COLO668 (cell line): ENCODE measurements around the gene PDHB.
A peak's percentile ranks its signal among the peaks of the same experiment; 100 is the strongest.
"Not testable (repeated sequence)": the region's sequence is repeated elsewhere in the genome, so short reads cannot be mapped to it uniquely, and the experiment has no call there.

Experiments used
- DNase-seq: peaks from one replicate; lab custom pipeline; 2025; ENCODE audit not compliant: unreplicated experiment; lab: John Stamatoyannopoulos, UW

PDHB gene

DNA sequence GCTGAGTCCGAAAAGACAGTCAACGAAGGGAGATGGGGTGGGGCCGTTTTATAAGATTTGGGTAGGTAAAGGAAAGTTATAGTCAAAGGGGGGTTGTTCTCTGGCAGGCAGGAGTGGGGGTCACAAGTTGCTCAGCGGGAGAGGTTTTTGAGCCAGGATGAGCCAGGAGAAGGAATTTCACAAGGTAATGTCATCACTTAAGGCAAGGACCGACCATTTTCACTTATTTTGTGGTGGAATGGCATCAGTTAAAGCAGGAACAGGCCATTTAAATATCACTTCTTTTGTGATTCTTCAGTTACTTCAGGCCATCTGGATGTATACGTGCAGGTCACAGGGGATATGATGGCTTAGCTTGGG lies 7.3 kb upstream of the PDHB start:
- not testable (repeated sequence) for DNase-seq

DNA sequence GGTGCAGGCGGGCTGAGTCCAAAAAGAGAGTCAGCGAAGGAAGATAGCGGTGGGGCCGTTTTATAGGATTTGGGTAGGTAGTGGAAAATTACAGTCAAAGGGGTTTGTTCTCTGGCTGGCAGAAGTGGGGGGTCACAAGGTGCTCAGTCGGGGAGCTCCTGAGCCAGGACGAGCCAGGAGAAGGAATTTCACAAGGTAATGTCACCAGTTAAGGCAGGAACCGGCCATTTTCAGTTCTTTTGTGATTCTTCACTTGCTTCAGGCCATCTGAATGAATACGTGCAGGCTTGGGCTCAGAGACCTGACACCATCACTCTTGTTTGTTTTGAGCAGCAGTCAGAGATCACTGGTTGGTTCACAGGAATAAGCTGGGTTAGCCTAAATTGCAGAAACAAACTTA lies 3.6 kb upstream of the PDHB start:
- not testable (repeated sequence) for DNase-seq

DNA sequence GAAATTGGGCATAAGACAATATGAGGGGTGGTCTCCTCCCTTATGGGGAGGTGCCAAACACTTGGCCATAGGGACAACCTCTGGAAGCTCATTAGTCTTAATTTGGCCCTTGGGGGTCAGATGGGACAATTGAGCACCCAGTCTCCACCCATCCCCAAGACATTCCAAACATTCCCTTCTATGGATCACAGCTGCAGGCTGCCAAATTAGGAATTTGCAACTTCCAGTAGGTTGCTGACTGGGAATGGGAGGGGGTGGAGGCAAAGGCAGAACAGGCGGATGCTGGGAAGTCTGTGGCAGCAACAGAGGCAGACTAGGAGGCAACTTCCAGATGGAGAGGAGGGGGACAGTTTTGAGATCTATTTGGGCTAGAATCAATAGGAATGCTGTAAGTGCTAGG lies 1.4 kb upstream of the PDHB start:
- no peak for DNase-seq

DNA sequence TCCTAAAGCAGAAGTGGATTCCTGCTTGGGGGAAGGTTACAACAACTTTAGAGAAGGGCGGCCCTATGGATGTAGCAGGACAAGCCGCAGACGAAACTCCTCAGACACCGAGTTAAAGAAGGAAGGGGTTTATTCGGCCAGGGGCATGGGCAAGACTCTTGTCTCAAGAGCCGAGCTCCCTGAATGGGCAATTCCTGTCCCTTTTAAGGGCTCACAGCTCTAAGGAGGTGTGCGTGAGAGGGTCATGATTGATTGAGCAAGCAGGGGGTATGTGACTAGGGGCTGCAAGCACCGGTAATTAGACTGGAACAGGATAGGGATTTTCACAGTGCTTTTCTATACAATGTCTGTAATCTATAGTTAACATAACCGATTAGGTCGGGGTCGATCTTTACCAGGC lies 879 bp upstream of the PDHB start:
- no peak for DNase-seq

DNA sequence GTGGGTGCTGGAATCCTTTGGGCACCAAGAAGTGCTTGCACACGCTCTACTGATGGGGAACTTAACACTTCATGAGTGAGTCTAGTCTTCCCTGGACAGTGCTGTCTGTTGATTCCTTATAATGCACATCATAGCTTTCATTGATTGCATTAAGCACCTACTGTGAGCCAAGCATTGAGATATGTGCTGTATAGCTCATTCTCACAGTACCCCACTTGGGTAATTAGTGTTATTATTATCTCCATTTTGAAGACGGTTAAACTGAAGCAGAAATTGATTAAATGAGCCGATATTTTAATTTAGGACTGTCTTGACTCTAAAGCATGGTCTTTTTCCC lies 504 bp upstream of the PDHB start:
- no peak for DNase-seq

DNA sequence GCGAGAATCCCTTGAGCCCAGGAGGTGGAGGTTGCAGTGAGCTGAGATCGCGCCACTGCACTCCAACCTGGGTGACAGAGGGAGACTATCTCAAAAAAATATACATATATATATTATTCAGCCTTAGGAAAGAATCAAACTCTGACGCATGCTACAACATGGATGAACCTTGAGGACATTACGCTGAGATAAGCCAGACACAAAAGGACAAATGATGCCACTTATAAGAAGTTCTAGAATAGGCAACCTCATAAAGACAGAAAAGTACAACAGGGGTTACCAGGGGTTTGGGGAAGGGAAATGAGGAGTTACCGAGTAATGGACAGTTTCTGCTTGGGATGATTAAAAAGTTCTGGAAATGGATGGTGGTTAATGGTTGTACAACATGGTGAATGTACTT lies 727 bp downstream of the PDHB start:
- DNase-seq, result no peak

DNA sequence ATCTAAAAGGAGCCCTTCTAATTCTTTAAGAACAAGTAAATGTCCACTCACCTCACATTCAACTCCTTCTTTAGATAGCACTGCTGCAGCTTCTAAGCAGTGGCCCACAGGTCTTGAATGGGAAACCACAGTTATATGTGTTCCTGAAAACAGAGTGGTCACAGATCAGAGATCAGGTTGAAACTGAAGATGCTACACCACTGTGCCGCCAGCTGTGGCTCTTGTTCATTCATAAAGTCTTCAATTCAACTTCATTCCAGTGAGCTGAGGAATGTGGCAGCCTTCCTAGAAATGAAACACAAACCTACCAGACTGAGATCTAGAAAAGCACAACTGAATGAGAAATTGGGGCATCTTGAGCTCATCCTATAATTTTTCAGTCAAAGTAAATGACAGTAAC lies 4.0 kb downstream of the PDHB start:
- DNase-seq, result no peak

DNA sequence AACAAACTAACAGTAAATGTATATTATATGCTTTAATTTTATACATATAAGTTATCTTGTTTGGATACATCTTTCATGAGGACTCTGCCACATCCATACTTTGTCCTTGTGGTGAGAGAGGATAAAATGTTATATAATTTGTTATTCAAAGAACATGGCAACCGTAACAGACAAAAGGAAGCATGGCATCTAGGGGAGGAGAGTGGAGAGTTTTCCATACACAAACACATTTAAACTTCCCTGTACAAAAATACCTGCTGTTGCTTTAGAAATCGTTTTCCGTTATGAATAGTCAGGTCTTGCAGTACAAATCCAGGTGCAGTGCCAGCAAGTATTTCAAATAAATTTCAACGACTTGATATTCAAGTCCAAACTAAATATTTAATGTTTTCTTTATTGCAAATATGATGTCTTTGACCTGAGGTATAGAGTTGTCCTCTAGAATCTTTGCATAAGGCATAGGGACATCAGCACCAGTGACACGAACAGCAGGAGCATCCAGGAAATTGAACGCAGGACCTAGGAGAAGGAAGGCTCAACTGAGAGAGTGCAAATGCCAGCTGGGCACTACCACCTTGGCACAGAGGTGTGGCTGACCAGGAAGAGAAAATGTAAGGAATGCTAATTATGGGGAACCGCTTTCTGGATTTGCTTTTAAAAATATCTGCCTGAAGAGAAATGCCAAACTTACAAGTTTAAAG lies 5.8 kb downstream of the PDHB start:
- no peak for DNase-seq

DNA sequence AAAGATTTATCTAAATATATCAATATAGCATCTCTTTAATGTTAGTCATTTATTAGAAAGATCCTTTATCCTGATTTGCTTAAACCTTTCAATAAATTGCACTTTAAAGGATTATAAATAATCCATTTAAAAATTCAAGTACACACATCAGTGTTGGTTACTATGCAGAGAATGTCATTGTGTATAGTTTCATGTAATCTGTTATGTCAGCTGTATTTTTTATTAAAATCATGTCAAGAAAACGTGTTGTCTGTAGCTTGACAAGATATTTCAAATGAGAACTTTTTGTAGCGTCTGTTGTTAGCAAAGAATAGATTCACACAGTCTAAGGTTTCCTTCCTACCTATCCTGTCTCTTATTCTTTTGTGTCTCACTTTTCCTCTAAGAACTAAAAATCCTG lies 7.8 kb downstream of the PDHB start:
- DNase-seq, result no peak

DNA sequence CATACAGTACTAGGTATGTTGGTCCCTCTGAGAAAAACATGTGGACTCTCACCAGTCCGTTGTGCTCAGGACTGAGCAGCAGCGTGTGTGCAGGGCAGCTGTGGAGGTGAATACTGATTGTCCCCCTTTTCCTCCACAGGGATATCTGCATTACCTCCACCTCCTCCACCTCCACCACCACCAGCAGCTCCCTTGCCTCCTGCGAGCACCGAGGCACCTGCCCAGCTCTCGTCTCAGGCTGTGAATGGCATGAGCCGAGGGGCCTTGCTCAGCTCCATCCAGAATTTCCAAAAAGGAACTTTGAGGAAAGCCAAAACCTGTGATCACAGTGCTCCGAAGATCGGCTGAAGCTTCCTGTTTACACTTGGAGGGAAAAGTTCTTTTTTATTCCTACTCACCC lies 9.0 kb downstream of the PDHB start:
- DNase-seq, result no peak

DNA sequence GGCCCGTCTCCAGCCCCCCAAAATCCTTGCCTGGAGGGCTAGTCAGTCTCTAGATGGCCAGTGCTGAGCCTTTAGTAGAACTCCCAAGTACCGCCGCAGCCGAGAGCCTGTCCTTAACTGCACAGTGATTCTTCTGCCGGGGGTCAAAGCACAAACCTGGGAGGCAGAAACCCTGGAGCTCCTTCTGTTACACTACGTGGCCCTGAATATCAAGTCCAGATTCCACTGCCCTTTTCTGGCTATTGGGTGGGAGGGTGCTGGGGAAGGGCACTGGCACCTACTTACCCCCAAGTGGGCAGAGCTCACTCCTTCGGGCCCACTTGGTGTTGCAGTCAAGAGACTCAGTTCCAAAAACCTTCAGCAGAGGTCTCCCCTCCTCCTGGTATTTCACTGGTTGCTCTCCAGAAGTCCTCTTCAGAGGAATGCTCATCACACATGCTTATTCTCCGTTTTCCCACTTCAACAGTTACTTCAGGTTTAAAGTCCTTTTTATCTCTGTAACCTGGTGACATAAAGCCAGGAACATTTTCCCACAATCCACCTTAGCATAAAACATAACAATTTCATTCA lies 10.8 kb downstream of the PDHB start:
- no peak for DNase-seq

DNA sequence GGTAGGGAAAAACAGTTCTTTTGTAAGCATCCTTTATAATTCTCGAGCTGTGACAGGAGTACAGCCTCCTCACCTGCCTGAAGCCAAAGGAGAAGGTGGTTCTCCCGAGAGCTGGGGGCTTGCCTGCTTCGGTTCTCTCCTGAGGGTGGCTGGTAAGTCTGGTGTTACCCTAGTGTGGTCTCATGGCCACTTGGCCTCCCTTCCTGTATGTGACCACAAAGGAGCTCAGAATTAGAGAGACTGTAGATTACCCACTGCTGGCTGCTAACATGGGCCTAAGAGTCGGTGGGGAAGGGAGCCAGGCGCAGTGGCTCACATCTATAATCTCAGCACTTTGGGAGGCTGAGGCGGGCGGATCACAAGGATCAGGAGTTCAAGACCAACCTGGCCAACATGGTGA lies 12.6 kb downstream of the PDHB start:
- DNase-seq, result no peak

DNA sequence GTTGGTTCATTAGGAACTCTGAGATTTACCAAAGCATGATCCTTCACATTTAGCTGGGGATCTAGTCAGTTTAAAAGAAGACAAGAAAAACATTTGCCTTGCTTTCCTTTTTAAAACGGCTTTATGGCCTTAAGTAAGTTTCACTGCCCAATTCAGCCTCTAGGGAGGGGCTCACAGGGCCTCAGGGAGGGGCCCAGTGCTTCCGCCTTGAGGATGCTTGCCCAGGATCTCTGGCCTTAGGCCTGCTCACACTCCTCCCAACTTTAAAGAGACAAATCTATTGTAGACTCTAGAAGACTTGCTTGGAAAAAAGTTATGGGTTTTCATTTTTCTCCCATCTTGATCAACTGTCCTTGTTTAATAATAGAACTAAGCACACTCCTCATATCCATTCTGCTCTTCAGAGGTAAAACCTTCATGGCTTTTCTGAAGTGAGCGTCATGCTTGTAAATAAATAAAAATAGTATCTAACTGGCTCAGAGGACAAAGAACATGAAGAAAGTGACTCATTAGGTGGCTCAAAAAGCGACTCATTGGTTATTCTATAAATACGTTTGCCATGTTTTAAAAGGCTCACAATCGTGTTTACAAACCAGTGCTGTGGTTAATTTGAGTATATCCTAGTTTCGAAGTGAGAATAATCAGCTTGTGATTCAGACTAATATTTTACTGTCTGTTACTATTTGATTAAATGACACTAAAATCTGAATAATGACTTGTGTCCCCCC lies 13.7 kb downstream of the PDHB start:
- DNase-seq, result no peak

DNA sequence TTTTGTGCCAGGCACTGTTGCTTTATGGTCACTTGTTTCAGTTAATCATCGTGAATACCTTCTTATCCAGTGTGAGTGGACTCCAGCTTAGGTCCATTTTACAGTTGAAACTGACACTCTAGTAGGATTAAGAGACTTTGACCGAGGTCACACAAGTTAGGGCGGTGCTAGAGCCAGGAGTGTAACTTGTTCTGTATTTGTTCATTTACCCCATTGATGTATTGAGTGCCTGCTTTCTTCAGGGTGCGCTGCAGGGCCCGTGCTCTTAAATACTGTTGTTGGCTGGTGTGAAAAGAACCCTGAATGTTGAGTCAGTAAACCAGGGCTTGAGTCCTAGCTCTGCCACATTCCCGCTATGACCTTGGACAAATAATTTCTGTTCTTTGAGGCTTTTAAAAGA lies 15.4 kb downstream of the PDHB start:
- DNase-seq, result no peak

DNA sequence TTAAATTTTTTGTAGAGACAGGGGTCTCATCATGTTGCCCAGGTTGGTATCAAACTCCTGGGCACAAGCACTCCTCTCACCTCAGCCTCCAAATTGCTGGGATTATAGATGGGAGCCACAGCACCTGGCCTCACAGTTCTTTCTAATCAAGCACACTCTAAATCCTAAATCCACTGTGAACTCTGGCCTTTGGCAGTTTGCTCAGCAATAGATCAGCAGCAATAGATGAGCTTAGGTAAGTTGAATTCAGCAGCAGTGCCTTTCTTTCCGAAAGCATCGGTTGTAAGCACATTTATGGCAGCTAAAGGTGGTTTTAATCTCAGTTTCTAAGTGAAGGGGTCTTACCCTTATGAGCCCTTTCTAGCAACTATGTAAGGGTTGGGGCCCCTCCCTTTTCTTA lies 16.6 kb downstream of the PDHB start:
- DNase-seq, result no peak

DNA sequence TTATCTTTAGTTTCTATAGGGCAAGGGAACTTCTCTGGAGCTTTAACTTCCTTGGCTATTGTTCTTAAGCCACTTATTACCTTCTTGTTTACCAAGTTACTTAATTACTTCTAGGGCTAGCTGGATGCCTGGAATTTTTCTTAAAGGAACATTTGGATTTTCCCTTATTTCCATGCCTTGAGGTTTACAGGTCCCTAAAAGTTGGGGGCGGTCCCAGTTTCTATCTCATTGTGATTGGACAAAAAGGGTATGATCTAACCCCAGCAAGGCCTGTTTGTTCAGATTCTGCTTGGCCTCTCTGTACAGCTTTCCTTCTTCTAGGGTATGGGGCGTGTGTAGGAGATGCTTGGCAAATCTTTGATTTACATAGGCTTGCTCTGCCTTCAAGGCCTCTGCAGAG lies 17.4 kb downstream of the PDHB start:
- no peak for DNase-seq

DNA sequence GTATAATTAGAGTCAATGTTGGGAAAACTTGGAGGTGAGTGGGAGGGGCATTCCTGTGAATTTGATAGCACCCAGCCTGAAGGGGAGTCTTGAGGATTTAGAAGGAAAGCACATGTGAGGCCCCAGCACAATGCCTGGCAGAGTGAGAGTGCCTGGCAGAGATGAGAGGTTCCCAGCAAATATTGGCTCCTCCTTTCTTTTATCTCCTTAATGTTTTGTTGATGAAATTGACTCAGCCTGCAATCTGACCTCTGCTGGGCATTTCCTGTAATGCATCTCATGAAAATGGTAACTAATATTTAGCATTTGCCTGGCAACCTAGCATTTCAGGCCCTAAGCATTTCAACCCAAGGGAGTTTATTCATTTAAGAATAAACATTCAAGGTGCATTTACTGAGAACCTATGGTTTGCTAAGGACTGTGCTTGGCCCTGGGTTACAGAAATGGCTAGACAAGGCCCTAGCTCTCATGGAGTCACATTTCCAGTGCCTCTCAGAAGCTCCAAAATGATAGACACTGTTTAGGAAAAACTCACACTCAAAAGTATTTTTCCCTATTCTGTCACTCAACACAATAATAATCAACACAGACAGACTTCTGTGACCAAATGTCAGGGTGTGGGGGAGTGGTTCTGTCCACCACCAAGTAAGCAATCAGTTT lies 19.0 kb downstream of the PDHB start:
- DNase-seq, result peak; percentile 26

DNA sequence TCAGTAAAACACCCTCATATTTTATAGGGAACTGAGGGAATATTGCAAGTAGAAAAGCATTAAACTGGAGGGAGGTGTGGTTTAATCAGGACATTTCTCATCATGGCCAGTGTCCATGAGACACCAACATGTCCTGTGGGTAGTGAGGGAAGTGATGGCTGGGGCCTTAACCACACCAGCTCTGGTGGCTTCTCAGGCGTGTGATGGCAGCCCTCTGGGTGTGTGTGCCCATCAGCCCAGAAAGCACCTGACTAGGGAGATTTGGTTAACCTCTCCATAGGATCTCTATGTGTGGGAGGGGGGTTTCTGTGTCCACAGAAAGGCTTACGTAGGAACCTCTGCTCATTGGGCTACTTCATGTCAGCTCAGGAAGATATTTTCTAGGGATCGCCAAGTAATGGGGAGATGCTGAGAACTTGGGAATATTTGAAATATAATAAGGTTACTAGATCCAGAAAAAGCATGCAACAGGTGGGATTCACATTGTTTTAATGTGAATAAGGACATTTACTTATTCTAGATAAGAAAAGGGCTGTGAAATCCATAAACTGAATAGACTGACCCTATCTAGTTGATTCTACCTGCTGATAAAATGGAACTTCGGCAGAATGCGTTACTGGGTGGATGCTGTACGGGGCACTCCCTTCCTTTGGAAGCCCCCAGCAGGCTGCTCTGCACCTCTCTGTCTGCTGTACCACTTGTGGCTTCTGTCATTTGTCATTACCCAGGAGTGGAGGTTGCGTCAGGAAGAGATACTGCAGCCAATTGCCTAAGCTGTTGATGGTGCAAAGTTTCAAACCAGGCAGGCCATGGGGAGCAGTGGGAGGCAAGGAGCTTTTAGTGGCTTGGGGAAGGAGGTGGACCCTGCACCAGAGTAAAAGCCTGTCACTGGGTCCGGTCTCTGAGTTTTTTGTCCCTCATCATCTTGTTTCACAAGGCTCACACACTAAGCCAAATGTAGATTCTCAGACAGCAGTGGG lies 21.5 kb downstream of the PDHB start:
- DNase-seq, result no peak

DNA sequence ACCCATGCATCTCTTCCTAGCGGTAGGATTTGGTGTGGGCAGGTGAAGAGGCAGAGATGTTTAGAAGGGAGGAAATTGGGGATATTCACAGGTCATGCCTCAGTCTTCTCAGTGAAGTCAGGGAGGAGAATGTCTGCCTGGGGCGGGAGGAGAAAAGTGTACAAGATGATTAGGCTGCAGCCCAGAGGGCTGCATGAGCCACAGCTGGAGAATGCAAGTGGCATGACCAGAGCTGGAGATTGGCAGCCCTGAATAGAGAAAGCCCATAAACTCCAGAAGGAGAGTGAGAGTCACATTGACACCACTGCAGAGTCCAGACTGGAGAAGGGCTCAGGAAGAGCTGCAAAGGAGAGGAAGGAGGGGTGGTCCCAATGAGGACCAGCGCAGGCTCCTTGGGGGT lies 22.6 kb downstream of the PDHB start:
- no peak for DNase-seq

DNA sequence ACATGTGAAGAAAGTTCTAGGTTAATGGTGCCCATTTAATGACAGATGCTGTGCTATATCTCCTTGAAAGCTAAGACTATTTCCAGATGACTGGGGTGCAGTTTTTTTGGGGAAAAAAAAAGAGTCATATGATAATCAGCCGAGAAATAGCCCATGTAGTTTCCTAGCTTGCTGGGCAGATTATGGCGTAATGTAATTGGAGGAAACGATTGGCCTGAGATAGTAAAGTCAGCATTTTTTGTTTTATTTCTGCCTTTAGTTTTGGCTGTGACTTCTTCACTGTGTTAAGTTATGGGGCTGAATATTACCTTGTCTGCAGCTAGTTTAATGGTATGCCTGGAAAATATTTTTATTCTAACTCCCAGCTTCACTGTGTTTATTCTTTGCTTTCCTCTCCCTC lies 24.0 kb downstream of the PDHB start:
- no peak for DNase-seq

DNA sequence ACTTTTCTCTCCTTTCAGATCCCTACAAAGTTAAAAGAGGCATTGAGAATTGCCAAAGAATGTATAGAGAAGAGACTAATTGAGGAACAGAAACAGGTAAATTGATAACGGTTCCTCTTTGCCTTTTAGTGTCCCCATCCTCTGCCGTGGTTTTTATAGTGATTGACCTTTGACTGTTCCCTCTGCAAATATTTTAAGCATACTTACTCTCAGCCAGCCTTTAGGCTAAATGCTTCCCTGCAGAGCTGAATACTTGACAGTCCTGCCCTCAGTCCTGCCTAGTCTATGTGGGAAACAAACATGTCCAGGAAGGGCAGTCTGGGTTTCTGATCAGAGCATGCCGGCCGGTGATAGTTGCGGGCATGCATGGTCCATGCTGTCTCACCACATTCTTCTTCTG lies 24.7 kb downstream of the PDHB start:
- DNase-seq, result no peak
